ENCODE results near the gene SLC38A3. TPM values are rescaled to one million over a fixed set of nuclear protein-coding genes. Genes with fewer than 3 reads are reported as not detected.

The SLC38A3 gene
- total RNA-seq, 1 donor from 2014 or later: not detected

- Histone ChIP-seq H3K27me3 (no peaks in the 10 kb centered on the region), H3K4me3 (no peak overlapping the region), H3K4me1 (peaks cover 12 to 15% of the 10 kb centered on the region in 2 donors), H3K36me3 (no peaks in the 10 kb centered on the region), H3K27ac (no peak overlapping the region), H3K9me3 (no peaks in the 10 kb centered on the region)
- TF ChIP-seq CTCF (IDR thresholded peaks at IDR 0.05): no peak
- intact Hi-C loops (cut with DNase I): no loop called here
- DNase-seq (ENCODE audit: low spot score in 2 of 2): no peak
These were observed 965 bp upstream of the SLC38A3 start for GRCh38 chr3:50203809-50204803.

DNA sequence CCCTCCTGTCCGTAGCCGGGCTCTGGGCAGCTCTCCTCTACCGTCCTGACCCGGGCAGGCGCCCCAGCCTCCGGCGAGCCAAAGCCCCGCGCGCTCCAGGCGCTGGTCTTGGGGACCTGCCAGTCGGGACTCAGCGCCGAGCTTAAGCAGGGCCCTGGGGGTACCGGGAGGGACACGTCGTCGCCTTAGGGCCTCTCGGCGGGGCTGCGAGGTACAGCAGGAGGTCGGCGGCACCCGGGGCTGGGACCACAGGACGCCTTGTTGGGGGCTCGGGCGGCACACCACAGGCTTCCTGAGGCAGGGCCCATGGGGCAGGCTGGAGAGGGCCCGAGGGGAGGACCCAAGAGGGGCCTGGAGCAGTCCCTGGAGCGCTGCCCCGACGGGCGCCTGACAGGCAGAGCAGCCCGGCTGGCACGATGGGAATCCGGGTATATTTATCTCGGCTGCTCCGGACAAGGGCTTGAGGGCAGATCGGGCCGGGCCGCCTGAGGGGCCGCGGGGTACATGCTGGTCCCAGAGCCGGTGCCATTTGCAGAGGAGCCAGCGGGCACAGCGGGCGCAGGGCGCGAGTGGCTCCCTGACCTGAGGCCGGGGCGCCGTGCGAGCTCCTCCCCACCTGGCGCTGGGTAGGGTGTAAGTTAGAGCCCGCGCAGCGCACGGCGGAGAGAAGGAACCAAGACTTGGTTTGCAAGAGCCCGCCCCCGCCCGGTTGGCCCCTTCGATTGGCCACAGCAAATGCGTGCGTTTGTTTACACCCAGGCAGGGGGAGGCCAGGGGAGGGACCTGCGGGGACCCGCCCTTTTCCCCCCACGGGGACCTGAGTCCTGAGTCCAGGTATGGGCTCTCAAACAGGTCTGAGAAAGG lies 574 bp downstream of the SLC38A3 start:
- H3K4me1 ChIP-seq: peaks cover 12 to 15% of the 10 kb centered on the region in 2 donors
- no peak for TF ChIP-seq CTCF (IDR thresholded peaks at IDR 0.05)
- no peaks in the 10 kb centered on the region for H3K27me3 ChIP-seq
- H3K9me3 ChIP-seq: no peaks in the 10 kb centered on the region
- intact Hi-C loops (cut with DNase I): no loop called here
- no peak for DNase-seq (ENCODE audit: low spot score in 2 of 2)
- no peaks in the 10 kb centered on the region for H3K36me3 ChIP-seq
- peak overlapping the region; percentile 55 to 72 for H3K4me3 ChIP-seq
- no peak overlapping the region for H3K27ac ChIP-seq

- H3K27me3 ChIP-seq: no peaks in the 10 kb centered on the region
- no peak overlapping the region for H3K4me3 ChIP-seq
- intact Hi-C loops (cut with DNase I): no loop called here
- H3K36me3 ChIP-seq: no peaks in the 10 kb centered on the region
- no peak for DNase-seq (ENCODE audit: low spot score in 2 of 2)
- no peak for TF ChIP-seq CTCF (IDR thresholded peaks at IDR 0.05)
- H3K9me3 ChIP-seq: no peaks in the 10 kb centered on the region
- no peak overlapping the region for H3K27ac ChIP-seq
- H3K4me1 ChIP-seq: peaks cover 12 to 15% of the 10 kb centered on the region in 2 donors
These were observed 2.4 kb downstream of the SLC38A3 start for GRCh38 chr3:50207359-50208042.

- H3K4me3 ChIP-seq: no peak overlapping the region
These were observed 3.7 kb downstream of the SLC38A3 start for GRCh38 chr3:50208677-50209344.

More at GRCh38 chr3:50208677-50209344, 3.7 kb downstream of the SLC38A3 start:
- Histone ChIP-seq H3K36me3 (no peaks in the 10 kb centered on the region), H3K4me1 (peaks cover 12 to 15% of the 10 kb centered on the region in 2 donors), H3K27me3 (no peaks in the 10 kb centered on the region), H3K9me3 (no peaks in the 10 kb centered on the region), H3K27ac (no peak overlapping the region)
- no peak for DNase-seq (ENCODE audit: low spot score in 2 of 2)
- intact Hi-C loops (cut with DNase I): no loop called here
- no peak for TF ChIP-seq CTCF (IDR thresholded peaks at IDR 0.05)

Measured in ascending aorta (tissue), 2 donors.